GM12878 (cell line): ENCODE measurements around the gene CACNA1A. TPM values are rescaled to one million over a fixed set of nuclear protein-coding genes. Genes with fewer than 3 reads are reported as not detected.

Source experiments
- ASH2L ChIP-seq: fragments of 300-600, 200-600 bp; sonication (generic); IDR thresholded peaks from 2 replicates; pipeline ENCODE4 v1.6.1; 2017; ENCODE audit warnings: low read depth, mild to moderate bottlenecking, borderline replicate concordance
- CHD2 ChIP-seq: IDR thresholded peaks from 2 replicates; pipeline ENCODE4 v1.6.1; 2011; ENCODE audit warnings: low read depth, low read length, improper control_type of control experiment, borderline replicate concordance
- EED ChIP-seq: sonication (generic); IDR thresholded peaks from 2 replicates; pipeline ENCODE4 v1.6.1; 2016; ENCODE audit warnings: antibody characterized with exemption, low read depth
- ESRRA ChIP-seq: IDR thresholded peaks from 2 replicates; pipeline ENCODE4 v1.6.1; 2012; ENCODE audit warnings: mild to moderate bottlenecking, low read length, improper control_type of control experiment
- IKZF1 ChIP-seq: fragments of 450-650 bp; conservative IDR thresholded peaks from 2 replicates; pipeline ENCODE4 v1.6.1; 2017; ENCODE audit warnings: antibody characterized with exemption, mild to moderate bottlenecking
- KAT2A ChIP-seq: conservative IDR thresholded peaks from 2 replicates; pipeline ENCODE4 v1.6.1; 2011; ENCODE audit warnings: low read depth, low read length; ENCODE audit not compliant: control insufficient read depth
- NFYB ChIP-seq: IDR thresholded peaks from 2 replicates; pipeline ENCODE4 v1.6.1; 2011; ENCODE audit warnings: low read depth, mild to moderate bottlenecking, low read length, improper control_type of control experiment, moderate library complexity; ENCODE audit not compliant: insufficient read depth
- SPI1 ChIP-seq: IDR thresholded peaks from 2 replicates; pipeline ENCODE4 v1.6.1; 2011; ENCODE audit warnings: low read depth, mild to moderate bottlenecking, low read length, moderate library complexity, borderline replicate concordance; ENCODE audit not compliant: insufficient read depth
- SREBF2 ChIP-seq: IDR thresholded peaks from 2 replicates; pipeline ENCODE4 v1.6.1; 2012; ENCODE audit warnings: mild to moderate bottlenecking, low read length
- STAT1 ChIP-seq: fragments of 450-650 bp; conservative IDR thresholded peaks from 2 replicates; pipeline ENCODE4 v1.6.1; 2014; ENCODE audit warnings: antibody characterized with exemption, mild to moderate bottlenecking
- TCF12 ChIP-seq: IDR thresholded peaks from 2 replicates; pipeline ENCODE4 v1.6.1; 2011; ENCODE audit warnings: low read depth, mild to moderate bottlenecking, low read length
- TCF7 ChIP-seq: IDR thresholded peaks from 2 replicates; pipeline ENCODE4 v1.6.1; 2014; ENCODE audit warnings: antibody characterized with exemption, borderline replicate concordance
- ZNF24 ChIP-seq: fragments of 450-650 bp; IDR thresholded peaks from 2 replicates; pipeline ENCODE4 v1.6.1; 2017; ENCODE audit warnings: antibody characterized with exemption, mild to moderate bottlenecking
- ZZZ3 ChIP-seq: IDR thresholded peaks from 2 replicates; pipeline ENCODE4 v1.6.1; 2011; ENCODE audit warnings: low read depth; ENCODE audit not compliant: control insufficient read depth, insufficient read length
- polyA plus RNA-seq, 11 experiments: library from polyadenylated mRNA; depleted of rRNA in 4 of 11; unstranded in 6 of 11; stranded (reverse) in 5 of 11; fragments of >200 nt; fragmentation: Nextera tagmentation in 4 of 11; fragmentation: Illumina TruSeq in 1 of 11; extraction: Ambion mirVana in 4 of 11; extraction: Trizol in 1 of 11; gene quantifications; 1 replicate in 1 of 11; 2 replicates in 10 of 11; pipeline versions ENCODE4 v1.2.1 to v1.2.3, GENCODE V29; 2011 to 2016; ENCODE audit warnings: inconsistent platforms in 2 of 11, missing spikeins in 2 of 11, low read depth in 1 of 11
- total RNA-seq, 4 experiments: library from RNA; depleted of rRNA in 3 of 4; stranded (reverse); fragments of >200 nt in 3 of 4; fragmentation: Illumina TruSeq in 1 of 4; extraction: Trizol in 1 of 4; gene quantifications; 2 replicates each; pipeline versions ENCODE4 v1.2.1 to v1.2.3, GENCODE V29; 2013 to 2021
- TF ChIP-seq, protein P1 (sequence below): fragments of 150-350 bp; IDR thresholded peaks from 2 replicates; pipeline ENCODE4 v1.6.1; 2016; ENCODE audit warnings: low read depth, low read length
- TF ChIP-seq, protein P2 (sequence below): IDR thresholded peaks from 2 replicates; pipeline ENCODE4 v1.6.1; 2012; ENCODE audit warnings: low read length, inconsistent platforms
- TF ChIP-seq, protein P3 (sequence below): fragments of 450-650 bp; IDR thresholded peaks from 2 replicates; pipeline ENCODE4 v1.6.1; 2016; ENCODE audit warnings: mild to moderate bottlenecking
- TF ChIP-seq, protein P4 (sequence below): fragments of 450-650 bp; IDR thresholded peaks from 2 replicates; pipeline ENCODE4 v1.6.1; 2018; ENCODE audit warnings: borderline replicate concordance, mild to moderate bottlenecking; ENCODE audit not compliant: partially characterized antibody
- TF ChIP-seq, protein P5 (sequence below): fragments of 450-650 bp; IDR thresholded peaks from 2 replicates; pipeline ENCODE4 v1.6.1; 2014; ENCODE audit warnings: mild to moderate bottlenecking

Gene CACNA1A
- total and polyA plus RNA-seq, 10 of the 15 experiments (the other 5 are each of a cell fraction or from before 2014, with no cell fraction given): 1.1 to 4.4 (median 2.5) TPM

DNA sequence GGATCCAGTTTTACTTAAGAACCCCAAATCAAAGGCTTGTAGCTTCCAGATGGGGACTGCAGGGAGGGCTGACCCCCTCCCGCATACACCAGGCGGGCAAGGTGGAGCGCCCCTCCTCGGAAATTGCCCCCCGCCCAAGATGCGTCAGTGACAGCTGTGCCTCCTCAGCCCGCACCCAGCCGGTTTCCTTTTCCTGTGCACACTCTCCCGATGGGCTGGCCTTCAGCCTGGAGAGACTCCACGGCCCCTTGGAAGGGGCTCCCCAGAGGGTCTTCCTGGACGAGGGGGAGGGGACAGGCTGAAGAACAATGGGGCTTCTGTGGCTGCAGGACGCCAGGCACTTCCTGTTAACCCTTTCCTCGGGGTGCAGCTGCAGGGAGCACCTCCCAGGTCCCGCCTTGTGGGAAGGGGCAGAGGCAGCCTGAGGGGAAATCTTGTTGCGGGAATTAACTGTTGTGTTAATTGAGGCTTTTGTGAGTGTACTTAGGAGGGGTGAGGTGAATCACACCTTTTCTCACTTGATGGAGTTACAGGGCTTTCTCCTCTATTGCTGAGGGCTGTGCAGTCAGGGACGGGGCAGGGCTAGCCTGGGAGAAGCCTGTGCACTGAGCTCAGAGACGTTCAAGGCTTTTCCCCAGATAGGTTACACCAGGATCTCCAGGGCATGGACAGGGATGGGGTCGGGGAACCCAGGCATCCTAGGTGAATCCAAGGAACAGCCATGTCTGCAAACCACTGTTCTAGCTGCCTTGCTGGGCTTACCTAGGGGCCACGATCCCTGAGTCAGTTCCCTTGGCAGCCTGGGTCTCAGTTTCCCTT is 341.7 kb downstream of the CACNA1A start (continued):
- TF ChIP-seq, protein P1, sequence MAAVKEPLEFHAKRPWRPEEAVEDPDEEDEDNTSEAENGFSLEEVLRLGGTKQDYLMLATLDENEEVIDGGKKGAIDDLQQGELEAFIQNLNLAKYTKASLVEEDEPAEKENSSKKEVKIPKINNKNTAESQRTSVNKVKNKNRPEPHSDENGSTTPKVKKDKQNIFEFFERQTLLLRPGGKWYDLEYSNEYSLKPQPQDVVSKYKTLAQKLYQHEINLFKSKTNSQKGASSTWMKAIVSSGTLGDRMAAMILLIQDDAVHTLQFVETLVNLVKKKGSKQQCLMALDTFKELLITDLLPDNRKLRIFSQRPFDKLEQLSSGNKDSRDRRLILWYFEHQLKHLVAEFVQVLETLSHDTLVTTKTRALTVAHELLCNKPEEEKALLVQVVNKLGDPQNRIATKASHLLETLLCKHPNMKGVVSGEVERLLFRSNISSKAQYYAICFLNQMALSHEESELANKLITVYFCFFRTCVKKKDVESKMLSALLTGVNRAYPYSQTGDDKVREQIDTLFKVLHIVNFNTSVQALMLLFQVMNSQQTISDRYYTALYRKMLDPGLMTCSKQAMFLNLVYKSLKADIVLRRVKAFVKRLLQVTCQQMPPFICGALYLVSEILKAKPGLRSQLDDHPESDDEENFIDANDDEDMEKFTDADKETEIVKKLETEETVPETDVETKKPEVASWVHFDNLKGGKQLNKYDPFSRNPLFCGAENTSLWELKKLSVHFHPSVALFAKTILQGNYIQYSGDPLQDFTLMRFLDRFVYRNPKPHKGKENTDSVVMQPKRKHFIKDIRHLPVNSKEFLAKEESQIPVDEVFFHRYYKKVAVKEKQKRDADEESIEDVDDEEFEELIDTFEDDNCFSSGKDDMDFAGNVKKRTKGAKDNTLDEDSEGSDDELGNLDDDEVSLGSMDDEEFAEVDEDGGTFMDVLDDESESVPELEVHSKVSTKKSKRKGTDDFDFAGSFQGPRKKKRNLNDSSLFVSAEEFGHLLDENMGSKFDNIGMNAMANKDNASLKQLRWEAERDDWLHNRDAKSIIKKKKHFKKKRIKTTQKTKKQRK: no peak
- TF ChIP-seq SREBF2: no peak
- no peak for TF ChIP-seq NFYB
- no peak for TF ChIP-seq ASH2L
- TF ChIP-seq SPI1: peak; percentile 51; the same call in 1 of the 2 replicates
- no peak for TF ChIP-seq STAT1
- TF ChIP-seq ZNF24: no peak
- TF ChIP-seq EED: peak; percentile 94
- TF ChIP-seq KAT2A: no peak
- no peak for TF ChIP-seq ESRRA
- TF ChIP-seq IKZF1: peak; percentile 81
- TF ChIP-seq, protein P2, sequence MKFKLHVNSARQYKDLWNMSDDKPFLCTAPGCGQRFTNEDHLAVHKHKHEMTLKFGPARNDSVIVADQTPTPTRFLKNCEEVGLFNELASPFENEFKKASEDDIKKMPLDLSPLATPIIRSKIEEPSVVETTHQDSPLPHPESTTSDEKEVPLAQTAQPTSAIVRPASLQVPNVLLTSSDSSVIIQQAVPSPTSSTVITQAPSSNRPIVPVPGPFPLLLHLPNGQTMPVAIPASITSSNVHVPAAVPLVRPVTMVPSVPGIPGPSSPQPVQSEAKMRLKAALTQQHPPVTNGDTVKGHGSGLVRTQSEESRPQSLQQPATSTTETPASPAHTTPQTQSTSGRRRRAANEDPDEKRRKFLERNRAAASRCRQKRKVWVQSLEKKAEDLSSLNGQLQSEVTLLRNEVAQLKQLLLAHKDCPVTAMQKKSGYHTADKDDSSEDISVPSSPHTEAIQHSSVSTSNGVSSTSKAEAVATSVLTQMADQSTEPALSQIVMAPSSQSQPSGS: no peak
- TF ChIP-seq, protein P3, sequence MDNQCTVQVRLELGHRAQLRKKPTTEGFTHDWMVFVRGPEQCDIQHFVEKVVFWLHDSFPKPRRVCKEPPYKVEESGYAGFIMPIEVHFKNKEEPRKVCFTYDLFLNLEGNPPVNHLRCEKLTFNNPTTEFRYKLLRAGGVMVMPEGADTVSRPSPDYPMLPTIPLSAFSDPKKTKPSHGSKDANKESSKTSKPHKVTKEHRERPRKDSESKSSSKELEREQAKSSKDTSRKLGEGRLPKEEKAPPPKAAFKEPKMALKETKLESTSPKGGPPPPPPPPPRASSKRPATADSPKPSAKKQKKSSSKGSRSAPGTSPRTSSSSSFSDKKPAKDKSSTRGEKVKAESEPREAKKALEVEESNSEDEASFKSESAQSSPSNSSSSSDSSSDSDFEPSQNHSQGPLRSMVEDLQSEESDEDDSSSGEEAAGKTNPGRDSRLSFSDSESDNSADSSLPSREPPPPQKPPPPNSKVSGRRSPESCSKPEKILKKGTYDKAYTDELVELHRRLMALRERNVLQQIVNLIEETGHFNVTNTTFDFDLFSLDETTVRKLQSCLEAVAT: 0 out of 2 replicates have a peak, but pooled peaks have one; percentile 33
- TF ChIP-seq, protein P4, sequence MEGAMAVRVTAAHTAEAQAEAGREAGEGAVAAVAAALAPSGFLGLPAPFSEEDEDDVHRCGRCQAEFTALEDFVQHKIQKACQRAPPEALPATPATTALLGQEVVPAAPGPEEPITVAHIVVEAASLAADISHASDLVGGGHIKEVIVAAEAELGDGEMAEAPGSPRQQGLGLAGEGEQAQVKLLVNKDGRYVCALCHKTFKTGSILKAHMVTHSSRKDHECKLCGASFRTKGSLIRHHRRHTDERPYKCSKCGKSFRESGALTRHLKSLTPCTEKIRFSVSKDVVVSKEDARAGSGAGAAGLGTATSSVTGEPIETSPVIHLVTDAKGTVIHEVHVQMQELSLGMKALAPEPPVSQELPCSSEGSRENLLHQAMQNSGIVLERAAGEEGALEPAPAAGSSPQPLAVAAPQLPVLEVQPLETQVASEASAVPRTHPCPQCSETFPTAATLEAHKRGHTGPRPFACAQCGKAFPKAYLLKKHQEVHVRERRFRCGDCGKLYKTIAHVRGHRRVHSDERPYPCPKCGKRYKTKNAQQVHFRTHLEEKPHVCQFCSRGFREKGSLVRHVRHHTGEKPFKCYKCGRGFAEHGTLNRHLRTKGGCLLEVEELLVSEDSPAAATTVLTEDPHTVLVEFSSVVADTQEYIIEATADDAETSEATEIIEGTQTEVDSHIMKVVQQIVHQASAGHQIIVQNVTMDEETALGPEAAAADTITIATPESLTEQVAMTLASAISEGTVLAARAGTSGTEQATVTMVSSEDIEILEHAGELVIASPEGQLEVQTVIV: peak; percentile 52
- no peak for TF ChIP-seq TCF7
- peak; percentile 35; the same call in 1 of the 2 replicates for TF ChIP-seq CHD2
- TF ChIP-seq, protein P5, sequence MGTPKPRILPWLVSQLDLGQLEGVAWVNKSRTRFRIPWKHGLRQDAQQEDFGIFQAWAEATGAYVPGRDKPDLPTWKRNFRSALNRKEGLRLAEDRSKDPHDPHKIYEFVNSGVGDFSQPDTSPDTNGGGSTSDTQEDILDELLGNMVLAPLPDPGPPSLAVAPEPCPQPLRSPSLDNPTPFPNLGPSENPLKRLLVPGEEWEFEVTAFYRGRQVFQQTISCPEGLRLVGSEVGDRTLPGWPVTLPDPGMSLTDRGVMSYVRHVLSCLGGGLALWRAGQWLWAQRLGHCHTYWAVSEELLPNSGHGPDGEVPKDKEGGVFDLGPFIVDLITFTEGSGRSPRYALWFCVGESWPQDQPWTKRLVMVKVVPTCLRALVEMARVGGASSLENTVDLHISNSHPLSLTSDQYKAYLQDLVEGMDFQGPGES: no peak
- TF ChIP-seq ZZZ3: no peak
- 0 out of 2 replicates have a peak, but pooled peaks have one; percentile 49 for TF ChIP-seq TCF12
